Jurkat, Clone E6-1 (cell line): ENCODE data around the gene NFATC2. TPM values are rescaled to one million over a fixed set of nuclear protein-coding genes. Genes with fewer than 3 reads are reported as not detected.

ENCODE experiments used
- DNase-seq: peaks from one replicate; pipeline ENCODE4 v3.0.0-alpha.2; 2011; ENCODE audit warnings: low read depth, low spot score
- H3K4me3 ChIP-seq: 2 replicates; pipeline ENCODE4 v1.5.1; 2011; ENCODE audit warnings: mild to moderate bottlenecking, low read length, control low read depth, moderate library complexity
- polyA plus RNA-seq: library from polyadenylated mRNA; unstranded; fragments of >200 nt; gene quantifications from one replicate; pipeline ENCODE4 v1.2.1, GENCODE V29; 2012; ENCODE audit warnings: missing spikeins; ENCODE audit not compliant: insufficient read length, insufficient read depth

Gene NFATC2
- 11.8 TPM for polyA plus RNA-seq

GRCh38 chr20:51542571-51543421 is at the start of gene NFATC2:
NFATC2 (minus strand) TSS chr20:51542719; CDS start chr20:51542499, 220 bp downstream.
- DNase-seq: no peak
- peak within 1 kb of the TSS; percentile 68 for H3K4me3 ChIP-seq

- H3K4me3 ChIP-seq: no peak overlapping the region
- DNase-seq: no peak
Observed at GRCh38 chr20:51591871-51592270, 49.4 kb upstream of the NFATC2 start.

- no peak for DNase-seq
- H3K4me3 ChIP-seq: no peak overlapping the region
Observed at GRCh38 chr20:51588762-51589161, 46.2 kb upstream of the NFATC2 start.

GRCh38 chr20:51587145-51587544 is 44.6 kb upstream of the NFATC2 start:
- H3K4me3 ChIP-seq: no peak overlapping the region
- no peak for DNase-seq

- DNase-seq: no peak
- no peak overlapping the region for H3K4me3 ChIP-seq
Observed at GRCh38 chr20:51586005-51586440, 43.5 kb upstream of the NFATC2 start.

- no peak for DNase-seq
- no peak overlapping the region for H3K4me3 ChIP-seq
Observed at GRCh38 chr20:51585148-51585547, 42.6 kb upstream of the NFATC2 start.

- DNase-seq: no peak
- no peak overlapping the region for H3K4me3 ChIP-seq
Observed at GRCh38 chr20:51584737-51585136, 42.2 kb upstream of the NFATC2 start.

- no peak overlapping the region for H3K4me3 ChIP-seq
- DNase-seq: no peak
Observed at GRCh38 chr20:51584116-51584515, 41.6 kb upstream of the NFATC2 start.

GRCh38 chr20:51583499-51583898 is 41.0 kb upstream of the NFATC2 start:
- no peak for DNase-seq

GRCh38 chr20:51583073-51583472 is 40.6 kb upstream of the NFATC2 start:
- DNase-seq: no peak
- no peak overlapping the region for H3K4me3 ChIP-seq

More at GRCh38 chr20:51583499-51583898, 41.0 kb upstream of the NFATC2 start:
- no peak overlapping the region for H3K4me3 ChIP-seq

GRCh38 chr20:51581571-51581970 is 39.1 kb upstream of the NFATC2 start:
- no peak overlapping the region for H3K4me3 ChIP-seq
- no peak for DNase-seq

- H3K4me3 ChIP-seq: no peak overlapping the region
- no peak for DNase-seq
Observed at GRCh38 chr20:51579137-51579536, 36.6 kb upstream of the NFATC2 start.

- no peak overlapping the region for H3K4me3 ChIP-seq
- no peak for DNase-seq
Observed at GRCh38 chr20:51578145-51578459, 35.6 kb upstream of the NFATC2 start.

- no peak for DNase-seq
- no peak overlapping the region for H3K4me3 ChIP-seq
Observed at GRCh38 chr20:51577432-51578144, 35.1 kb upstream of the NFATC2 start.

GRCh38 chr20:51575486-51575885 is 33.0 kb upstream of the NFATC2 start:
- DNase-seq: no peak
- H3K4me3 ChIP-seq: no peak overlapping the region

GRCh38 chr20:51574248-51575033 is 31.9 kb upstream of the NFATC2 start:
- no peak for DNase-seq
- no peak overlapping the region for H3K4me3 ChIP-seq

GRCh38 chr20:51573576-51574243 is 31.2 kb upstream of the NFATC2 start:
- H3K4me3 ChIP-seq: no peak overlapping the region
- DNase-seq: no peak

- no peak overlapping the region for H3K4me3 ChIP-seq
- no peak for DNase-seq
Observed at GRCh38 chr20:51571460-51571794, 28.9 kb upstream of the NFATC2 start.

- no peak overlapping the region for H3K4me3 ChIP-seq
- DNase-seq: no peak
Observed at GRCh38 chr20:51570739-51571459, 28.4 kb upstream of the NFATC2 start.
